Ishikawa (cell line): Measurements from ENCODE around the gene SLC24A3.

Experiments used
- CEBPB ChIP-seq: IDR thresholded peaks from 2 replicates; pipeline ENCODE4 v1.6.1; 2012
- CREB1 ChIP-seq: IDR thresholded peaks from 2 replicates; pipeline ENCODE4 v1.6.1; 2012; ENCODE audit warnings: low read depth
- EP300 ChIP-seq: IDR thresholded peaks from 2 replicates; pipeline ENCODE4 v1.6.1; 2012; ENCODE audit warnings: borderline replicate concordance
- FOXM1 ChIP-seq: IDR thresholded peaks from 2 replicates; pipeline ENCODE4 v1.6.1; 2012; ENCODE audit warnings: low read depth, borderline replicate concordance
- MAX ChIP-seq: IDR thresholded peaks from 2 replicates; pipeline ENCODE4 v1.6.1; 2012
- NFIC ChIP-seq: IDR thresholded peaks from 2 replicates; pipeline ENCODE4 v1.6.1; 2012
- REST ChIP-seq: IDR thresholded peaks from 2 replicates; pipeline ENCODE4 v1.6.1; 2012; ENCODE audit warnings: low read depth, mild to moderate bottlenecking
- TAF1 ChIP-seq: IDR thresholded peaks from 2 replicates; pipeline ENCODE4 v1.6.1; 2012; ENCODE audit warnings: low read depth, mild to moderate bottlenecking
- YY1 ChIP-seq: IDR thresholded peaks from 2 replicates; pipeline ENCODE4 v1.6.1; 2012; ENCODE audit warnings: low read depth
- ZBTB7A ChIP-seq: IDR thresholded peaks from 2 replicates; pipeline ENCODE4 v1.6.1; 2012; ENCODE audit warnings: low read depth

GRCh38 chr20:19646963-19647362 is 434.5 kb downstream of the SLC24A3 start:
- TF ChIP-seq REST (no peak), MAX (no peak), CREB1 (no peak), EP300 (no peak), CEBPB (no peak), YY1 (no peak), TAF1 (no peak), FOXM1 (no peak), NFIC (no peak), ZBTB7A (no peak)
